ENCODE results near the gene P2RY2.

The P2RY2 gene

GRCh38 chr11:73173755-73174494 lies 44.2 kb upstream of the P2RY2 start:
- DNase-seq (ENCODE audit: low spot score): no peak
- no peak for TF ChIP-seq CTCF (IDR thresholded peaks at IDR 0.05; ENCODE audit: borderline replicate concordance, control extremely low read depth, extremely low read depth, insufficient read depth, missing control alignments)
- in situ Hi-C loops (cut with MboI; ENCODE audit: low sequenced_read_pairs, unreplicated experiment): loop anchor here (10.0 kb wide), 1 partner anchor 339 kb away; no protein-coding TSS in a partner anchor

- DNase-seq (ENCODE audit: low spot score): no peak
- in situ Hi-C loops (cut with MboI; ENCODE audit: low sequenced_read_pairs, unreplicated experiment): loop anchor here (10.0 kb wide), 1 partner anchor 340 kb away; no protein-coding TSS in a partner anchor
- no peak for TF ChIP-seq CTCF (IDR thresholded peaks at IDR 0.05; ENCODE audit: borderline replicate concordance, control extremely low read depth, extremely low read depth, insufficient read depth, missing control alignments)
Observed at GRCh38 chr11:73174495-73174791, 43.6 kb upstream of the P2RY2 start.

GRCh38 chr11:73175551-73176144 lies 42.4 kb upstream of the P2RY2 start:
- DNase-seq (ENCODE audit: low spot score): no peak
- TF ChIP-seq CTCF (IDR thresholded peaks at IDR 0.05; ENCODE audit: borderline replicate concordance, control extremely low read depth, extremely low read depth, insufficient read depth, missing control alignments): no peak
- in situ Hi-C loops (cut with MboI; ENCODE audit: low sequenced_read_pairs, unreplicated experiment): loop anchor here (10.0 kb wide), 1 partner anchor 341 kb away; no protein-coding TSS in a partner anchor

GRCh38 chr11:73176145-73176873 lies 41.8 kb upstream of the P2RY2 start:
- TF ChIP-seq CTCF (IDR thresholded peaks at IDR 0.05; ENCODE audit: borderline replicate concordance, control extremely low read depth, extremely low read depth, insufficient read depth, missing control alignments): no peak
- no peak for DNase-seq (ENCODE audit: low spot score)
- in situ Hi-C loops (cut with MboI; ENCODE audit: low sequenced_read_pairs, unreplicated experiment): loop anchor here (10.0 kb wide), 1 partner anchor 342 kb away; no protein-coding TSS in a partner anchor

GRCh38 chr11:73176874-73177155 lies 41.3 kb upstream of the P2RY2 start:
- in situ Hi-C loops (cut with MboI; ENCODE audit: low sequenced_read_pairs, unreplicated experiment): loop anchor here (10.0 kb wide), 1 partner anchor 342 kb away; no protein-coding TSS in a partner anchor
- DNase-seq (ENCODE audit: low spot score): no peak
- no peak for TF ChIP-seq CTCF (IDR thresholded peaks at IDR 0.05; ENCODE audit: borderline replicate concordance, control extremely low read depth, extremely low read depth, insufficient read depth, missing control alignments)

GRCh38 chr11:73177380-73177777 lies 40.7 kb upstream of the P2RY2 start:
- TF ChIP-seq CTCF (IDR thresholded peaks at IDR 0.05; ENCODE audit: borderline replicate concordance, control extremely low read depth, extremely low read depth, insufficient read depth, missing control alignments): no peak
- in situ Hi-C loops (cut with MboI; ENCODE audit: low sequenced_read_pairs, unreplicated experiment): loop anchor here (10.0 kb wide), 1 partner anchor 343 kb away; no protein-coding TSS in a partner anchor
- no peak for DNase-seq (ENCODE audit: low spot score)

Data from GM13976 (cell line).